GM23338 (cell line): Measurements from ENCODE around the gene NEDD4. TPM values are rescaled to one million over a fixed set of nuclear protein-coding genes. Genes with fewer than 3 reads are reported as not detected.

Experiments used
- ATAC-seq: fragments of 200-7000 bp; cut with Tn5 transposase; 3 replicates; pipeline ENCODE4 v1.9.1; 2020
- DNase-seq: peaks from one replicate; pipeline ENCODE4 v3.0.0-alpha.2; 2015; ENCODE audit warnings: low spot score
- H2AFZ ChIP-seq: fragments of 200-600 bp; sonication (generic); 2 replicates; pipeline ENCODE4 v1.8.0; 2016; ENCODE audit warnings: antibody characterized with exemption, mild to moderate bottlenecking, moderate library complexity
- H3F3A ChIP-seq: fragments of 200-600 bp; sonication (generic); replicated peaks from 2 replicates; pipeline ENCODE4 v1.8.0; 2017; ENCODE audit warnings: antibody characterized with exemption, mixed run types, low read depth
- H3K27ac ChIP-seq: fragments of 200-600 bp; sonication (generic); 2 replicates; pipeline ENCODE4 v1.6.1; 2016; ENCODE audit warnings: low read depth
- H3K27me3 ChIP-seq: fragments of 200-600 bp; sonication (generic); 2 replicates; pipeline ENCODE4 v1.8.0; 2016; ENCODE audit warnings: mild to moderate bottlenecking, mixed run types, moderate library complexity; ENCODE audit not compliant: insufficient read depth
- H3K36me3 ChIP-seq: fragments of 200-600 bp; sonication (generic); 2 replicates; pipeline ENCODE4 v1.8.0; 2016; ENCODE audit warnings: mild to moderate bottlenecking; ENCODE audit not compliant: insufficient read depth
- H3K4me1 ChIP-seq: fragments of 200-600 bp; sonication (generic); 2 replicates; pipeline ENCODE4 v1.8.0; 2016; ENCODE audit warnings: mild to moderate bottlenecking, moderate library complexity; ENCODE audit not compliant: insufficient read depth
- H3K4me2 ChIP-seq: fragments of 200-600 bp; sonication (generic); 2 replicates; pipeline ENCODE4 v1.7.1; 2017; ENCODE audit warnings: mixed run types
- H3K4me3 ChIP-seq: fragments of 200-600 bp; sonication (generic); 2 replicates; pipeline ENCODE4 v1.6.1; 2016; ENCODE audit warnings: mixed run types
- H3K79me2 ChIP-seq: fragments of 200-600 bp; sonication (generic); replicated peaks from 2 replicates; pipeline ENCODE4 v1.8.0; 2017; ENCODE audit warnings: mild to moderate bottlenecking; ENCODE audit not compliant: insufficient read depth
- H3K9me2 ChIP-seq: fragments of 200-600 bp; sonication (generic); 2 replicates; pipeline ENCODE4 v1.8.0; 2017; ENCODE audit not compliant: insufficient read depth
- H4K20me1 ChIP-seq: fragments of 200-600 bp; sonication (generic); replicated peaks from 2 replicates; pipeline ENCODE4 v1.8.0; 2017; ENCODE audit warnings: mild to moderate bottlenecking; ENCODE audit not compliant: insufficient read depth
- H3K27ac Mint-ChIP-seq: 2 replicates; pipeline ENCODE4 v1.8.0; 2020; ENCODE audit warnings: inconsistent platforms, mild to moderate bottlenecking, moderate library complexity, mixed read lengths
- H3K27me3 Mint-ChIP-seq: 3 replicates; pipeline ENCODE4 v1.8.0; 2022; ENCODE audit warnings: low read depth, mild to moderate bottlenecking, moderate library complexity, mixed read lengths, inconsistent platforms; ENCODE audit not compliant: insufficient read depth, poor library complexity
- H3K36me3 Mint-ChIP-seq: 3 replicates; pipeline ENCODE4 v1.8.0; 2021; ENCODE audit warnings: low read depth, mild to moderate bottlenecking, inconsistent platforms, moderate library complexity, mixed read lengths
- H3K4me1 Mint-ChIP-seq: 3 replicates; pipeline ENCODE4 v1.8.0; 2020; ENCODE audit warnings: mild to moderate bottlenecking, inconsistent platforms, mixed read lengths
- H3K4me3 Mint-ChIP-seq: 3 replicates; pipeline ENCODE4 v1.8.0; 2021; ENCODE audit warnings: moderate library complexity, mild to moderate bottlenecking, inconsistent platforms, mixed read lengths
- H3K9me3 Mint-ChIP-seq: 3 replicates; pipeline ENCODE4 v1.8.0; 2020; ENCODE audit warnings: moderate library complexity, mild to moderate bottlenecking, inconsistent platforms, mixed read lengths
- CTCF ChIP-seq, 2 experiments: fragments of 200-600 bp in 1 of 2; sonication (generic) in 1 of 2; conservative IDR thresholded peaks; 2 replicates each; pipeline versions ENCODE4 v1.5.1 to v1.6.1; 2016 to 2017; ENCODE audit warnings: antibody characterized with exemption in 2 of 2, low read depth in 2 of 2, mild to moderate bottlenecking in 2 of 2, moderate library complexity in 1 of 2
- ETS1 ChIP-seq: IDR thresholded peaks from 2 replicates; pipeline ENCODE4 v1.6.1; 2016; ENCODE audit warnings: antibody characterized with exemption
- EZH2 ChIP-seq: fragments of 200-600 bp; sonication (generic); IDR thresholded peaks from one replicate; pipeline ENCODE4 v1.8.0; 2017; ENCODE audit warnings: antibody characterized with exemption, mild to moderate bottlenecking, low read depth; ENCODE audit not compliant: unreplicated experiment
- POLR2AphosphoS5 ChIP-seq: IDR thresholded peaks from 2 replicates; pipeline ENCODE4 v1.6.1; 2016; ENCODE audit warnings: antibody characterized with exemption, low read depth
- ZNF462 ChIP-seq: fragments of 250-450 bp; sonication (Bioruptor Pico); IDR thresholded peaks from 2 replicates; pipeline ENCODE4 v1.5.0; 2020; ENCODE audit warnings: mild to moderate bottlenecking, moderate library complexity
- polyA plus RNA-seq: library from polyadenylated mRNA; unstranded; fragments of >200 nt; fragmentation: Nextera tagmentation; extraction: Ambion mirVana; gene quantifications from 2 replicates; pipeline ENCODE4 v1.2.1, GENCODE V29; 2016
- total RNA-seq: library from RNA; depleted of rRNA; stranded (reverse); fragments of >200 nt; shearing (Covaris generic); gene quantifications from 2 replicates; pipeline ENCODE4 v1.2.3, GENCODE V29; 2014

The NEDD4 gene
- total and polyA plus RNA-seq, 2 experiments from 2014 or later, result 2.1 to 7.2 TPM

- H3K4me3 ChIP-seq, result no peak overlapping the region
- H4K20me1 ChIP-seq, result no peaks in the 10 kb centered on the region
- no peaks in the 10 kb centered on the region for H3K79me2 ChIP-seq
- H3K9me2 ChIP-seq, result 0 out of 2 replicates have a peak, but pooled peaks cover 3% of the 10 kb centered on the region
- no peaks in the 10 kb centered on the region for H3K36me3 ChIP-seq
- H3K4me2 ChIP-seq, result no peak overlapping the region
- no peaks in the 10 kb centered on the region for H3K27me3 Mint-ChIP-seq
- H3K36me3 Mint-ChIP-seq, result no peaks in the 10 kb centered on the region
- H3K4me3 Mint-ChIP-seq, result no peak overlapping the region
- no peaks in the 10 kb centered on the region; the same call in 2 of the 3 replicates for H3K9me3 Mint-ChIP-seq
- no peaks in the 10 kb centered on the region for H3K27me3 ChIP-seq
- no peak overlapping the region for H3K27ac Mint-ChIP-seq
- no peak overlapping the region for H3K27ac ChIP-seq
- no peak for TF ChIP-seq EZH2
- TF ChIP-seq POLR2AphosphoS5, result no peak
- no peak for TF ChIP-seq ZNF462 (CRISPR knock-in tag)
- no peak for TF ChIP-seq ETS1
- TF ChIP-seq CTCF (conservative IDR thresholded peaks at IDR 0.05; ENCODE audit: low read depth in 2 of 2), result no peak
- no peaks in the 10 kb centered on the region for H3F3A ChIP-seq
- ATAC-seq (no peak), DNase-seq (no peak)
- H2AFZ ChIP-seq, result no peak overlapping the region
- H3K4me1 Mint-ChIP-seq, result peaks cover 6% of the 10 kb centered on the region
- no peaks in the 10 kb centered on the region for H3K4me1 ChIP-seq
Observed at GRCh38 chr15:55823699-55824340, 169.6 kb downstream of the NEDD4 start.
